Muscle of leg (tissue), 11 donors: ENCODE data around the gene PRDX4. TPM values are rescaled to one million over a fixed set of nuclear protein-coding genes. Genes with fewer than 3 reads are reported as not detected.

ENCODE experiments used
- DNase-seq: peaks from one replicate; pipeline ENCODE4 v3.0.0; 2013
- H3K27ac ChIP-seq: one replicate; pipeline ENCODE4 v1.5.1; 2013; ENCODE audit warnings: mild to moderate bottlenecking, low read length, control low read depth
- H3K27me3 ChIP-seq: one replicate; pipeline ENCODE4 v1.6.1; 2013; ENCODE audit warnings: low read length; ENCODE audit not compliant: control insufficient read depth, insufficient read depth
- H3K36me3 ChIP-seq: one replicate; pipeline ENCODE4 v1.6.1; 2013; ENCODE audit warnings: low read length; ENCODE audit not compliant: control insufficient read depth, insufficient read depth
- H3K4me1 ChIP-seq: one replicate; pipeline ENCODE4 v1.6.1; 2013; ENCODE audit warnings: low read length; ENCODE audit not compliant: control insufficient read depth, insufficient read depth
- H3K4me3 ChIP-seq: one replicate; pipeline ENCODE4 v1.5.1; 2013; ENCODE audit warnings: low read length, control low read depth
- H3K9me3 ChIP-seq: replicated peaks from 2 replicates; pipeline ENCODE4 v1.6.1; 2013; ENCODE audit warnings: low read depth, low read length; ENCODE audit not compliant: control insufficient read depth
- WGBS: methylation state at CpG from one replicate; pipeline ENCODE4 v1.1.5; 2013; ENCODE audit warnings: missing lambda C conversion rate; ENCODE audit not compliant: insufficient coverage; 5-methylcytosine and 5-hydroxymethylcytosine counted together
- polyA plus RNA-seq, 8 donors: library from polyadenylated mRNA; unstranded; fragments of 120-200 nt; gene quantifications; one replicate each; pipeline versions ENCODE4 v1.2.1 to v1.2.3, GENCODE V29; 2013; ENCODE audit warnings: inconsistent platforms in 1 of 8, low replicate concordance in 1 of 8; ENCODE audit not compliant: insufficient read length in 8 of 8, insufficient read depth in 1 of 8
- total RNA-seq: library from RNA; stranded (reverse); fragments of 120-200 nt; gene quantifications from one replicate; pipeline ENCODE4 v1.2.4, GENCODE V29; 2013

Gene PRDX4
- total and polyA plus RNA-seq, 9 donors, result 68.1 to 156 (median 92.0) TPM

GRCh38 chrX:23720117-23720677 is 52.9 kb downstream of the PRDX4 start:
- Histone ChIP-seq H3K4me1 (no peaks in the 10 kb centered on the region), H3K9me3 (no peaks in the 10 kb centered on the region), H3K27ac (no peak overlapping the region), H3K27me3 (peaks cover 17% of the 10 kb centered on the region), H3K36me3 (peaks cover 38% of the 10 kb centered on the region), H3K4me3 (no peak overlapping the region)
- WGBS, result 86% methylated on average over 5 of the region's 8 CpGs
- DNase-seq, result no peak

DNA sequence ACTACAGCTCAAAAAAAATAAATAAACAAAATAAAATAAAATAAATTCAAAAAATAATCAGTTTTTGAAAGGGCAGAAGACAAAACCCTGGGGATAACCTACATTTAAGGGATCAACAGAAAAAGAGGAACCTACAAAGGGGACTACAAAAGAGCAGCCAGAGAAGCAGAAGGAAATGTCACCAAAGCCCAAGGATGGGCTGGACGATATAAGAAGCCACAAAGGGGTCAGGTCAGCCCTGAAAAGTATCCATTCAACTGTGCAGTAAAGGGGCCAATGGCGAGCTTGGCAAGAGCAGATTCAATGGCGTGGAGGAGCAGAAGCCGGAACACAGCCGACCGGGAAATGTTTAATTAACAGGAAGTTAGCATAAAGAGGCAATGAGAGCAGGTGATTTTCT is 58.9 kb downstream of the PRDX4 start:
- WGBS, result 89% methylated on average over 6 of the region's 6 CpGs
- DNase-seq, result no peak
- H3K36me3 ChIP-seq, result peaks cover 25% of the 10 kb centered on the region
- H3K27ac ChIP-seq, result no peak overlapping the region
- no peaks in the 10 kb centered on the region for H3K9me3 ChIP-seq
- no peak overlapping the region for H3K4me3 ChIP-seq
- H3K27me3 ChIP-seq, result peaks cover 16% of the 10 kb centered on the region
- H3K4me1 ChIP-seq, result no peaks in the 10 kb centered on the region

GRCh38 chrX:23727206-23727605 is 59.9 kb downstream of the PRDX4 start:
- 100% methylated on average over 2 of the region's 3 CpGs for WGBS
- peaks cover 20% of the 10 kb centered on the region for H3K36me3 ChIP-seq
- no peaks in the 10 kb centered on the region for H3K9me3 ChIP-seq
- no peak overlapping the region for H3K4me3 ChIP-seq
- no peak for DNase-seq
- peaks cover 16% of the 10 kb centered on the region for H3K27me3 ChIP-seq
- no peaks in the 10 kb centered on the region for H3K4me1 ChIP-seq
- no peak overlapping the region for H3K27ac ChIP-seq

DNA sequence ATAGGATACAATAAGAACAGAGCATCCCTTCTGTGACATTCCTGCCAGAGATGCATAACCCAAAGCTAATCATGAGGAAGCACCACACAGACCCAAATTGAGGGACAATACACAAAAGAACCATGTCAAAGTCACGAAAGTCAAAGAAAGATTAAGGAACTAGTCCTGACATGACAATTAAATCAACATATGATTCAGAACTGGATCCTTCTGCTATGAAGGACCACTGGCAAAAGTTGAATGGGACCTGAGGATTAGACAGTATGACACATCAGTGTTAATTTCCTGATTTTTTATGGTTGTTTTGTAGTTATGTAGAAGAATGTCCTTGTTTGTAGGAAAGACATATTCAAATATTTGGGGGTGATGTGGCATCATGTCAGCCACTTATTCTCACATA is 61.9 kb downstream of the PRDX4 start:
- no peaks in the 10 kb centered on the region for H3K4me1 ChIP-seq
- H3K4me3 ChIP-seq, result no peak overlapping the region
- WGBS, result no CpG with 5 or more reads among the region's 1 CpG
- H3K27ac ChIP-seq, result no peak overlapping the region
- H3K27me3 ChIP-seq, result peaks cover 11% of the 10 kb centered on the region
- peaks cover 17% of the 10 kb centered on the region for H3K36me3 ChIP-seq
- DNase-seq, result no peak
- H3K9me3 ChIP-seq, result no peaks in the 10 kb centered on the region

DNA sequence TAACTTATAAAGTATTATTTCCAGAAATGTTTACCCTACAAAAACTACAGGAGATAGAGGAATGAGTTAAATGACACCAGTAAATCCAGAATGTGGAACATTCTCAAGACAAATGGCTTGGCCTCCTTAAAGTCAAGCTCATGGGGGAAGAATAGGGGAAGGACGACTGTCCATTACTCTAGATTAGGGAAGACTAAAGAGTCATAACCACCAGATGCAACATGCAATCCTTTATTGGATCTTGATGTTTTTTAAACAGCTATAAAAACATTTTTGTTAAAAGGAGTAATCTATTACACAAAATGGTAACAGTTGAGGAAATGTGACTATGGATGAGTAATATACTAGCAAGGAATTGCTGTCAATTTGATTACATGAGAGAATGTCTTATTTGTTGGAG is 64.7 kb downstream of the PRDX4 start:
- Histone ChIP-seq H3K4me3 (no peak overlapping the region), H3K9me3 (no peaks in the 10 kb centered on the region), H3K27ac (no peak overlapping the region), H3K36me3 (peaks cover 10% of the 10 kb centered on the region), H3K4me1 (no peaks in the 10 kb centered on the region), H3K27me3 (peaks cover 6% of the 10 kb centered on the region)
- no CpG with 5 or more reads among the region's 1 CpG for WGBS
- no peak for DNase-seq

DNA sequence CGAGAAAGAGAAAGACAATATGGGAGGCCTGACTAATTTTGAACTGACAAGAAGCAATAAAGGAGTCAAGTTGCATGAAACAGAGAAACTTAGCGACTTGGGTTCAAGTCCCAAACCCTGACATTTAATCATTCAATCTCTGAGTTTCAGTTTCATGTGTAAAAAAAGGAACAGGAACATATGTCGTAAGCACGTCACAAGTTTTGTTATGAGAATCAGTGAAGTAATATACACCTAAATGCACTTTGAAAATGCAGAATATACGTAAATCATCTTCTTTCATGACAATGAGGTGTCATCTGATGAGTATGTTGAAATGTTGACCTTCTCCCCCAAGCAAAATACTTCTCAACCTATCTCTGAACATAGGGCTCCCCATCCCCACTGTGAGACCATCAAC is 65.4 kb downstream of the PRDX4 start:
- Histone ChIP-seq H3K9me3 (no peaks in the 10 kb centered on the region), H3K27ac (no peak overlapping the region), H3K4me3 (no peak overlapping the region), H3K27me3 (peaks cover 6% of the 10 kb centered on the region), H3K4me1 (no peaks in the 10 kb centered on the region), H3K36me3 (peaks cover 10% of the 10 kb centered on the region)
- no CpG with 5 or more reads among the region's 5 CpGs for WGBS
- peak; percentile 24 for DNase-seq

Other genes with a start within 250 kb of the PRDX4 start
- gene ACOT9, start 75.8 kb downstream of the PRDX4 start, total RNA-seq, result 53.1 TPM
- 10 to 100 TPM; 43.5 to 59.1 (median 49.1) TPM for gene ACOT9, start 75.8 kb downstream of the PRDX4 start, polyA plus RNA-seq
- 48.9 TPM for gene SAT1, start 115.7 kb downstream of the PRDX4 start, total RNA-seq
- gene SAT1, start 115.7 kb downstream of the PRDX4 start, polyA plus RNA-seq, result 10 to 100 TPM; 32.0 to 77.8 (median 41.0) TPM
- gene APOO, start 240.4 kb downstream of the PRDX4 start, total RNA-seq, result 15.6 TPM
- 10 to 100 TPM; 14.9 to 18.7 (median 16.7) TPM for gene APOO, start 240.4 kb downstream of the PRDX4 start, polyA plus RNA-seq
- gene CXorf58, start 240.5 kb downstream of the PRDX4 start, total RNA-seq, result 0.04 TPM
- gene CXorf58, start 240.5 kb downstream of the PRDX4 start, polyA plus RNA-seq, result under 1 TPM in 2 of 8 donors, not detected in 6; 0.09 to 0.10 TPM